Heart left ventricle (tissue), 16 donors: ENCODE measurements around the gene CHRDL2. TPM values are rescaled to one million over a fixed set of nuclear protein-coding genes. Genes with fewer than 3 reads are reported as not detected.

Experiments used
- ATAC-seq, 4 donors: fragments of 200-7000 bp; cut with Tn5 transposase; one replicate each; pipeline ENCODE4 v1.9.1; 2020 to 2022; ENCODE audit warnings: moderate library complexity in 4 of 4, mild to moderate bottlenecking in 3 of 4, moderate number of reproducible peaks in 1 of 4
- DNase-seq, 5 donors: peaks; one replicate each; pipeline ENCODE4 v3.0.0-alpha.2; 2020
- H3K27ac ChIP-seq, 12 donors: fragments of 200-600 bp; sonication (generic) in 4 of 12; one replicate each; pipeline versions ENCODE4 v1.5.0 to v1.8.0; 2016 to 2022; ENCODE audit warnings: mild to moderate bottlenecking in 2 of 12
- H3K27me3 ChIP-seq, 9 donors: fragments of 200-600 bp; sonication (generic) in 2 of 9; one replicate each; pipeline versions ENCODE4 v1.5.1 to v1.8.0; 2016 to 2022; ENCODE audit warnings: mild to moderate bottlenecking in 3 of 9
- H3K36me3 ChIP-seq, 9 donors: fragments of 200-600 bp; sonication (generic) in 2 of 9; one replicate each; pipeline versions ENCODE4 v1.5.0 to v1.8.0; 2018 to 2022; ENCODE audit warnings: mild to moderate bottlenecking in 2 of 9
- H3K4me1 ChIP-seq, 12 donors: fragments of 200-600 bp; sonication (generic) in 4 of 12; one replicate each; pipeline versions ENCODE4 v1.5.0 to v1.8.0; 2016 to 2022; ENCODE audit warnings: mild to moderate bottlenecking in 3 of 12
- H3K4me3 ChIP-seq, 12 donors: fragments of 200-600 bp; sonication (generic) in 4 of 12; one replicate each; pipeline versions ENCODE4 v1.5.0 to v1.8.0; 2017 to 2022; ENCODE audit warnings: mild to moderate bottlenecking in 9 of 12, moderate library complexity in 4 of 12
- H3K9me3 ChIP-seq, 12 donors: fragments of 200-600 bp; sonication (generic) in 4 of 12; one replicate each; pipeline versions ENCODE4 v1.5.0 to v1.8.0; 2016 to 2022; ENCODE audit warnings: mild to moderate bottlenecking in 1 of 12
- POLR2A ChIP-seq, 2 donors: fragments of 450-650 bp; IDR thresholded peaks; one replicate each; pipeline ENCODE4 v1.6.1; 2017; ENCODE audit warnings: antibody characterized with exemption in 2 of 2, mild to moderate bottlenecking in 2 of 2, moderate library complexity in 2 of 2
- WGBS, 4 donors: extraction: QIAGEN DNeasy Blood & Tissue Kit in 2 of 4; methylation state at CpG; one replicate each; pipeline versions ENCODE4 v1.1.5 to v1.1.7; 2013 to 2018; 5-methylcytosine and 5-hydroxymethylcytosine counted together
- intact Hi-C, 10 donors: fragments of 100-400 bp; cut with DNase I; formaldehyde crosslinking; loops; one replicate each; pipeline versions ENCODE4 v1.11.1 to v1.14.2; 2022
- polyA plus RNA-seq, 2 donors: library from polyadenylated mRNA; stranded (reverse); fragments of 200-250 nt; gene quantifications; one replicate each; pipeline ENCODE4 v1.2.3, GENCODE V29; 2013
- total RNA-seq, 9 donors: library from RNA; depleted of rRNA in 2 of 9; stranded (reverse); fragments of >200 nt in 2 of 9; fragmentation: NEBNext Ultra II Directional in 3 of 9; extraction: Animal tissue kit (Norgen Biotek cat#: 25700) in 3 of 9; gene quantifications; one replicate each; pipeline versions ENCODE4 v1.1.0 to v1.2.4, GENCODE V29; 2016 to 2023
- TF ChIP-seq, protein P1 (sequence below), 12 donors: fragments of 200-600 bp; sonication (generic) in 4 of 12; IDR thresholded peaks; one replicate each; pipeline versions ENCODE4 v1.5.0 to v1.8.0; 2018 to 2022; ENCODE audit warnings: antibody characterized with exemption in 12 of 12, mild to moderate bottlenecking in 5 of 12
- donor health status: ischemic (EF 13 %, LVEDD 7.1; RV severe dilation, severe dysfunction).
- donor health status: healthy with polysubstance abuse.
- donor health status: DM: no; HTN: yes; CAD: no.
- donor health status: DM: no; HTN: no; CAD: no.
- donor health status: ischemic (EF 25% LVEDD 6.9; RV normal size, moderate dysfunction).
- donor health status: ischemic (EF 25% LVEDD 5.7; RV mildly dilated, moderate dysfunction).
- donor health status: healthy.
- donor health status: DM: yes; HTN: yes; CAD: no.
- donor health status: ischemic (EF 35%, LVEDD 5.7; RV mildly dilated, moderate dysfunction).
- donor health status: nonischemic (EF 11% LVEDD 7.7; RV severe dilation, severe dysfunction).
- donor health status: DM: yes; HTN: yes; CAD: no.
- donor health status: PGD.
- donor health status: ischemic (EF 29% LVEDD 5.4; RV normal size, mild dysfunction).
- donor health status: nonischemic (EF 23%, LVEDD 6.1; RV moderate dilation, normal function).

The CHRDL2 gene
- total and polyA plus RNA-seq, 11 donors, result 1.5 to 13.4 (median 3.4) TPM

DNA sequence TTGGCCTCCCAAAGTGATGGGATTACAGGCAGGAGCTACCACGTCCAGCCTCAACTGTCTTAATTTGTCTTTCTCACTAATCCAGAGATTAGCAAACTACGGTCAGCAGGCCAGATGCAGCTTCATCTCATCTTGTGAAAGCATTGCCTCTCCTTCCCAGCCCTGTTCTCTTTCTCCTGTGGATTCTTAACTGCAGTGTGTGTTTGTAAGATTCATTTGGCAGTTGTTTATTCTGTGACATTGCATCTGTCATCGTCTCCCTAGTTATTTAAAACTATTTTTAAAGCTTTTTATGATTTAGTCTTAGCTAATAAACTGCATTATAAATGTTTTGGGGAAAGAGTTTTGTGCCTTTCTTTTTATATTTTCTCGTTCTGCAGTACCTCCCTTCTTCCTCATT, 46.7 kb upstream of the CHRDL2 start:
- Histone ChIP-seq H3K27ac (no peak overlapping the region), H3K36me3 (no peaks in the 10 kb centered on the region), H3K4me1 (peaks cover 0 to 69% (median 9%) of the 10 kb centered on the region in 12 donors), H3K27me3 (no peaks in the 10 kb centered on the region), H3K9me3 (no peaks in the 10 kb centered on the region), H3K4me3 (no peak overlapping the region)
- 75 to 82% (median 78%) methylated on average over 4 of the region's 4 CpGs for WGBS, 4 donors
- intact Hi-C loops, result no loop called here
- TF ChIP-seq, protein P1, sequence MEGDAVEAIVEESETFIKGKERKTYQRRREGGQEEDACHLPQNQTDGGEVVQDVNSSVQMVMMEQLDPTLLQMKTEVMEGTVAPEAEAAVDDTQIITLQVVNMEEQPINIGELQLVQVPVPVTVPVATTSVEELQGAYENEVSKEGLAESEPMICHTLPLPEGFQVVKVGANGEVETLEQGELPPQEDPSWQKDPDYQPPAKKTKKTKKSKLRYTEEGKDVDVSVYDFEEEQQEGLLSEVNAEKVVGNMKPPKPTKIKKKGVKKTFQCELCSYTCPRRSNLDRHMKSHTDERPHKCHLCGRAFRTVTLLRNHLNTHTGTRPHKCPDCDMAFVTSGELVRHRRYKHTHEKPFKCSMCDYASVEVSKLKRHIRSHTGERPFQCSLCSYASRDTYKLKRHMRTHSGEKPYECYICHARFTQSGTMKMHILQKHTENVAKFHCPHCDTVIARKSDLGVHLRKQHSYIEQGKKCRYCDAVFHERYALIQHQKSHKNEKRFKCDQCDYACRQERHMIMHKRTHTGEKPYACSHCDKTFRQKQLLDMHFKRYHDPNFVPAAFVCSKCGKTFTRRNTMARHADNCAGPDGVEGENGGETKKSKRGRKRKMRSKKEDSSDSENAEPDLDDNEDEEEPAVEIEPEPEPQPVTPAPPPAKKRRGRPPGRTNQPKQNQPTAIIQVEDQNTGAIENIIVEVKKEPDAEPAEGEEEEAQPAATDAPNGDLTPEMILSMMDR (IDR thresholded peaks at IDR 0.05), result no peak
- no peak for TF ChIP-seq POLR2A (IDR thresholded peaks at IDR 0.05)
- no peak for DNase-seq
- ATAC-seq, result no peak

DNA sequence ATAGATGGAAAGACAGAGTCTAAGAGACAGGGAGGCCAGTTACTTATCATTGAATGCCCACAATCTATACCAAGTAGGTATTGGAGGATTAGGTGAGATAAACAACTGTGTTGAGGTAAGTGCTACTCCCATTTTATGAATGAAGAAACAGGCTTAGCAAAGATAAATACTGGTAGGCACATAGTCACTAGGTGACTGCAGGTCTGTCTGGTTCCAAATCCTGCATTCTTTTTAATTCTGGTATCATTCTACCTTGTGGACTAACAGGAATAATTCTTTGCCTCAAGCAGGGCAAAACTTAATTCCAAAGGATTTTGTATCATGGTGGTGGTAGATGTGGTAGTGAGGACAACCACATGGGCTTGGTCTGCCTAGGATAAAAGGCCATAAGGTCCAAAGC, 45.8 kb upstream of the CHRDL2 start:
- no peak for DNase-seq
- intact Hi-C loops, result no loop called here
- TF ChIP-seq POLR2A (IDR thresholded peaks at IDR 0.05), result no peak
- TF ChIP-seq, protein P1 (IDR thresholded peaks at IDR 0.05), result no peak
- no peak overlapping the region for H3K27ac ChIP-seq
- no peak overlapping the region for H3K4me3 ChIP-seq
- ATAC-seq, result no peak
- H3K9me3 ChIP-seq, result no peaks in the 10 kb centered on the region
- no peaks in the 10 kb centered on the region for H3K36me3 ChIP-seq
- peaks cover 0 to 60% (median 6%) of the 10 kb centered on the region in 12 donors for H3K4me1 ChIP-seq
- no peaks in the 10 kb centered on the region for H3K27me3 ChIP-seq

DNA sequence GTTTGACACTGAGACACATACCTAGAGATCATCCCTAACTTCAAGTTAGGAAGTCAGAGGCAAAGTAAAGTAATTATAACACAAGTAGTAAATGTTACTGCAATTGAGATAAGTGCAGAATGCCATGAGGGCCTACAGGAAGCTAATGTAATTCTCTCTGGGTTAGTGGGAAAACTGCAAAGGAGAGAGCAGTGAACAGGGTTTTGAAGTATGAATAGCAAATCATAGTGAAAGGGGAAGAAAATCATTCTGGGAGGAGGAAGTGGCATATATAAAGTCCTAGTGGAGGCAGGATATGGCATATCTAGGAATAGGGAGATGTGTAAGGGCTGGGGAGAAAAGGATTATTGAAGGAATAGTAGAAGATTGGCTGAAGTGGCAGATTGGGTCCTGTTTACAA, 45.3 kb upstream of the CHRDL2 start:
- Histone ChIP-seq H3K36me3 (no peaks in the 10 kb centered on the region), H3K27ac (no peak overlapping the region), H3K4me3 (no peak overlapping the region), H3K9me3 (no peaks in the 10 kb centered on the region), H3K27me3 (no peaks in the 10 kb centered on the region), H3K4me1 (peaks cover 0 to 55% (median 6%) of the 10 kb centered on the region in 12 donors)
- intact Hi-C loops, result no loop called here
- TF ChIP-seq POLR2A (IDR thresholded peaks at IDR 0.05), result no peak
- TF ChIP-seq, protein P1 (IDR thresholded peaks at IDR 0.05), result no peak
- DNase-seq, result no peak
- no peak for ATAC-seq

DNA sequence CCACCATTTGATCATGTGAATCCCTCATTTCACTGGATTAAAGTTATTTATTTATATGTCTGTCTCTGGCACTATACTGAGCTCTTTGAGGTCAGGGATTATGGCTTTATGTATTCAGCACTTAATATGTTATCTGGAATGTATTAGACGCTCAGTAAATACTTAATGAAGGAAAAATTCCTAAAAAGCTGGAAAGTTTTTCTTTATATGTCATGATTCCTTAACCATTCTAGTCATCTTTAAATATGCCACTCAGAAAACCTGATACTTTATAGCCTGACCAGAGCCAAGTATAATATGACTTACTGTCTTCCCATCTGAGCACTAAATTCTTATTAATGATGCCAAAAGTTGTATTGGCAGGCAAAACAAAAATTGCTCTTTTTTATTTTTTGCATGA, 44.5 kb upstream of the CHRDL2 start:
- no peak overlapping the region for H3K27ac ChIP-seq
- no peaks in the 10 kb centered on the region for H3K27me3 ChIP-seq
- no peak for TF ChIP-seq POLR2A (IDR thresholded peaks at IDR 0.05)
- no peak overlapping the region for H3K4me3 ChIP-seq
- H3K9me3 ChIP-seq, result no peaks in the 10 kb centered on the region
- H3K36me3 ChIP-seq, result no peaks in the 10 kb centered on the region
- ATAC-seq (no peak), DNase-seq (no peak)
- peaks cover 0 to 47% (median 6%) of the 10 kb centered on the region in 12 donors for H3K4me1 ChIP-seq
- intact Hi-C loops, result no loop called here
- WGBS, 4 donors, result 91 to 95% (median 92%) methylated on average over 1 of the region's 1 CpG

DNA sequence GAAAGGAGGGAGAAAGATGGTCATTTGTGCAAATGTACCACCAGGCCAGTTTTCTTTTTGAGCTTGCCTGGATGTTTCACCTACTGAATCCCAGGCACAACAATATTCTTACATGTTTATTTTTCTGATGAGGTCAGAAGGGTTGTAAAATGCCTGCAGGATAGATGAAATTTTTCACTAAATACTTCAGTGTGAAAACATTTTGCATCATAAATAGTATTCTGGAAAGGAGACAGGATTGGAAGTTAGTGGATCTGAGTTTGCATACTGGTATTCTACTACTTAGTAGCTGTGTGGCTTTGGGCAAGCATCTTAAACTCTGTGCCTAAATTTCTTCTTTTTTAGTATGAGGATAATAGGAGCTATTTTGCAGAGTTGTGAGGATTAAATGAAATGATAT, 42.2 kb upstream of the CHRDL2 start:
- no peaks in the 10 kb centered on the region for H3K36me3 ChIP-seq
- H3K4me1 ChIP-seq, result peaks cover 0 to 34% (median 3%) of the 10 kb centered on the region in 12 donors
- H3K27ac ChIP-seq, result no peak overlapping the region
- ATAC-seq, result no peak
- no peak overlapping the region for H3K4me3 ChIP-seq
- no peak for TF ChIP-seq POLR2A (IDR thresholded peaks at IDR 0.05)
- TF ChIP-seq, protein P1 (IDR thresholded peaks at IDR 0.05), result no peak
- DNase-seq, result no peak
- H3K27me3 ChIP-seq, result no peaks in the 10 kb centered on the region
- no peaks in the 10 kb centered on the region for H3K9me3 ChIP-seq
- intact Hi-C loops, result no loop called here
